ENCODE measurements around the gene OTUD3.

DNA sequence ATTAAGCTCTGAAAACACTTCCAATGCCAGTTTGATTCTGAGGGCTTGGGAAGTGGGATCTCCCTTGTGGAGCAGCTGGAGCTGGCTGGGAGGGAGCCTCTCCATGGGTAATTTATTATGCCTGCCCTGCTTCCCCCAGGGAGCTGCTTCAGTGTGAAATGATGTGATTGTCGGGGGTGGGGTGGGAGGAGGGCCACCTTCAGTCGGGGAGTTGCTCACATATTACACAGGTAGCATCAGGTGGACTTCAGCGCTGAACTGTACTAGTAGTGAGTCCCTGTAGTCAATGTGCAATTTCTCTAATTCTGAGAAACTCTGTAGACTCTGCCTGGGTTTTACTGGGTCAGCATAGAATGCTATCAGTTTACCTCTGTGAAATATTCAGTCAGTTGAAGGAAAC is 28.5 kb downstream of the OTUD3 start:
- TF ChIP-seq POLR2A (IDR thresholded peaks at IDR 0.05; ENCODE audit: low read depth, low read length) (no peak), TAF1 (IDR thresholded peaks at IDR 0.05; ENCODE audit: borderline replicate concordance, low read depth, low read length) (no peak)
